NOMO-1 (cell line): Measurements from ENCODE around the gene CEP131.

Experiments used
- DNase-seq, 2 experiments: peaks; one replicate each; lab custom pipeline; 2025; ENCODE audit not compliant: unreplicated experiment in 2 of 2; lab: John Stamatoyannopoulos, UW

The CEP131 gene

DNA sequence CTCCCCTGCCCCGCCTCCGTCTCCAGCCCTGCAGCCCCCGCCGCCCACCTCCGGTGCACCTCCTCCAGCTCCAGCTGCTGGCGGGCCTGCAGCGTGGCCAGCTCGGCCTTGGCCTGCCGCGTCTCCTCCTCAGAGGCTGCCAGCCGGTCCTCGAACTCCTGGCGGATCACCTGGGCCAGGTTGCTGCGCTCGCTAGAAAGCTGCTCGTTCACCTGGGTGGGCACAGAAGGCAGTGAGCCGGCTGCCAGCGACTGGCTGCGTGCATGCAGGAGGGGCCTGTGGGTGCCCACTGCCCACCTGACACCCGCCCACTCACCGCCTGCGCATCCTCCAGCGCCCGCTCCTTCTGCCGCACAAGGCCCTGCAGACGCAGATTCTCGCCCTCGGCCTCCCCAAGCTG is 32.2 kb downstream of the CEP131 start:
- DNase-seq, result no peak

DNA sequence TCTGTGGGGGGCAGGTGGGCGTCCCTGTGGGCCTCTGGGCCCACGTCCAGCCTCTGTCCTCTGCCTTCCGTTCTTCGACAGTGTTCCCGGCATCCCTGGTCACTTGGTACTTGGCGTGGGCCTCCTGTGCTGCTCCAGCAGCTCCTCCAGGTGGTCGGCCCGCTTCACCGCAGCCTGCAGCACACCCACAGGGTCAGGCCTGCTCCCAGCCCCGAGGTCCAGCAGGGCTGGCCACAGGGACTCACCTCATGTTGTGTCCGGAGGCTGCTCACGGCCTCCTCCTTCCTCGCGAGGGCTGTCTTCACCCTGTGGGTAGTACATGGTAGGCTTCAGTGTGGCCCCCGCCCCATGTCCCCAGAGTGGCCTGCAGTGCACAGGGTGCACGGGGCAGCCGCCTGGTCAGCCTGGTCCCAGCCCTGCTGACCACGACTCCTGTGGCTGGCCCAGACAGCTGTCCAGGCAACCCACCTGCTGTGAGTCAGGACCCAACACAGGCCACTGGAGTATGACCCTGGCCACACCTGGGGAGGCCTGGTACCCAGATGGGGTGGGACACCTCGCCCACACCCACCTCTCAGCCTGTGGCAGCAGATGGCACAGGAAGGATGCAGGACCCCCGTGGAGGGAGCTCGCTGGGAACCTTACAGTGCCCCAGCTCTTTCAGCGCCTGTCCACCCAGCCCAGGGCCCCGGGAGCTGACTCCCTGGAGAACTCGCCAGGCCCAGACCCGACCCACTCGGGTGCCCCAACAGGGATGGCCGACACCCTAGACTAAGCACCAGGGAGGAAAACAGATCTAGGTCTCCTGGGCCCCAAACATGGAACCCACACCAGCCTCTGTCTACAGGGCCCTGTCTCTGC is 32.9 kb downstream of the CEP131 start:
- no peak for DNase-seq

DNA sequence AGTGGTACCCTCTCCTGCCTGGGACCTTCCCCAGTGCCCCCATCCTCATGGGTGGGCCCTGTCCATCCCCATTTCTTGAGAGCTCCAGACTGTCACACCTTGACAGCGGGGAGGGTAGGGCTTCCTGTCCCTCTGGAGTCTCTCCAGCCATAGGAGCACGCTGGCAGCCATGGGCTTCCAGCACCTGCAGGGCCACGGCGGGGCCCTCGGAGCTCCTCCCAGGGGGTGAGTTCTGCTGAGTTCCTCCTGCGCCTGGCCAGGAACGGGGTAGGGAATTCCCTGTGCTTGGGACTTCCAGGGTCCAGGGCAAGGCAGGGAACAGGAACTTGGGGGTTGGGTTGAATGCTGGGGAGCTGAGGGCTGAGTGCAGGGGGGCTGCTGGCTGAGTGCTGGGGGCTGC is 33.7 kb downstream of the CEP131 start:
- no peak for DNase-seq

DNA sequence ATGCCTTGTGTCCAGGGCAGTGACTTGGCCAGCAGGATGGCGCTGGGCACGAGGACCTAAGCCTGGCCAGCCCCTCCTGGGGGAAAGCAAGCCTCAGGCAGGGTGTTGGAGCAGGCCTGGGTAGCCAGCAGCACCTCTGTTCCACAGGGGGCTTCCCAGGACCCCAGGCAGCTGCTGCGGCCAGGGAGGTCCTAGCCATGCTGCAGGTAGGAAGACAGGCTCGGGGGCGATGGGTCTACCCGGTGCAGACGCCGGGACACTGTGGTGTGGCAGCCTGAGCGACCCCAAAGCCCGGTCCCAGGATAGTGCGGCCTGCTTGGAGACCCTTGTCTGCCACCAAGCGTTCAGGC is 34.3 kb downstream of the CEP131 start:
- DNase-seq, result no peak

DNA sequence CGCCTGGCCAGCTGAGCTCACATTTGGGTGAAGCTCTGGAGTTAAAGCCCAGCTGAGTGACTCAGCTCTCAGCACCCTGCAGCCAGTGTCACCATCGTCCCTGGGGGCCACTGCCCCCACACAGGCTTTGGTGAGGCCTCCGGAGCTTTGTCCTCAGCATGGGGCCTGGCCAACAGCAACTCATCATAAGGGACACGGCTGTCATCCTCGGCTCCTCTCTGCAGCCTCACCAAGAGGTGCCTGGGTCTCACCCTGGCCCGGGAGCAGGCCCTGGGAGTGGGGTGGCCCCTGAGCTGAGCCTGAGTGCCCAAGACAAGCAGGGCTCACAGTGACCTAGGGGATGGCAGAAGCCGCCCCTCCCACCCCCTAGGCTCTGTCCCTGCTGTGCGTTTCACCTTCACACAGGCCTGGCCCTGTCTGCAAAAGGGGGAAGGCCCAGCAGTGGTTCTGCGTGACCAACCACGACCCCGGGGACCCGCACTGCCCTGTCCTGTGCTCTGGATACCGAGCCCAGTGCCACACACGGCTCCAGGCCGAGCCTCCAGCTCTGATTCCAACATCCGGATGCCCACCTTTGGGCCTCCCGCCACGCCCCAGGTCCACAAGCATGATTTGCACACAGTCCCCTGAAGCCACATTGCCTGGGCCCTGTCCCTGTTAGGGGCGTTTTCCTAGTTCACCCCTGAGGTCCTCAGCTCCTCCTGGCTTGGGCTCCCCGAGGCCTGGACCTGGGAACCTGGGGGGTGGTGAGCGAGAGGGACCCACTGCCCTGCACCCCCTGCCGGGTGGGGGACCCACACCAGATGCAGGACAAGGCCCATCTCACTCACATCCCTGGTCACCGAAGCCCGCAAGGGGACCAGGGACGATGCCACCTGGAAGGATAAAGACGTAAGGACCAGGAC is 34.9 kb downstream of the CEP131 start:
- DNase-seq, result no peak

DNA sequence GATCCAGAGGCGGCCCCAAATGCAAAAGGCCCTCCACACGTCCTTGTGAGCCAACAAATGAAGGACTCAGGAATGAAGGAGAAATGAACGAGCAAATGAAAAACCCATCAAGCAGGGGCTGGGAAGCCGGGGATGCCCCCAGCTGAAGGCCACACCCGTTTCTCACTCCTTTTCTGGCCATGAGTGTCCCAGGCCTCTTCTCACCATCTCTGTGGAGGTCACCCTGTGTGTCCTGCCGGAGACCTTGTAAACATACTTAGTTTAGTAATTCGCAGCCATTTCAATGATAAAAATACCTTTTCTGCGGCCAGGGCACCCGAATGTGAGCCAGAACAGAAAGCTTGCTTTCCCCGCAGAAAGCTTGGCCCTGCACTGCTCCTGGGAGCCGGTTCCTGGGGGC is 35.6 kb downstream of the CEP131 start:
- DNase-seq, result no peak

DNA sequence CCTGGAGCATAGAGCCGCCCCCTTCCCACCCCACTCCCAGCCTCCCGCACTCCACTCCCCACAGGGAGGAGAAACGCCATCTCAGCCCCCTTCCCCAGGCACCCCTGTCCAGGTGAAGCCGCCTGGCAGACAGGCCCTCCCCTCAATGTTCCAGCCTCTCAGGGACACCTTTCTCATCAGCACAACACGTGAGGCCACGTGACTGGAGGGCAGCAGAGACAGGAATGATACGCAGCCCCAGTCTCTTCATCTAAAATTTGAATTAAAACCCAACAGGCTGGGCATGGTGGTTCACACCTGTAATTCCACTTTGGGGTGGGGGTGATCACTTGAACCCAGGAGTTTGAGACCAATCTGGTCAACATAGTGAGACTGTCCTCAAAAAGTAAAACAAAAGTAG is 36.6 kb downstream of the CEP131 start:
- no peak for DNase-seq

DNA sequence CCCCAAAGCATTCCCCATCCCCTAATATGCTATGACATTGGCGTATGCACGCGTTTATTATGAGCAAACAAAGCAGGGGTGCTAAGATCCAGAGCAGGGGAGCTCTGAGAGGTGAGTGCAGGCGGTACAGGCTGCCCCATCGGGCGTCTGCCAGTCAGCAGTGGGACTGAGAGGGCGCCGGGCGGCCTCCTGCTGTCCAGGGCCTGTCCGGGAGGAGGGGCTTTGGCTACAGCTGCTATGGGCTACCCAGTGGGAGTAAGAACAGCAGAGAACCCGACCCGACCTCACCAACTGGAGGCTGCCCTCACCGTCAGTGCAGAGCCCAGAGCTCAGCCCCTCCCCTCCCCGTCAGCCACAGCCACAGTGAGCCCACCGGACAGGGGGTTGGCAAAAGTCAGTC is 38.2 kb downstream of the CEP131 start:
- no peak for DNase-seq

DNA sequence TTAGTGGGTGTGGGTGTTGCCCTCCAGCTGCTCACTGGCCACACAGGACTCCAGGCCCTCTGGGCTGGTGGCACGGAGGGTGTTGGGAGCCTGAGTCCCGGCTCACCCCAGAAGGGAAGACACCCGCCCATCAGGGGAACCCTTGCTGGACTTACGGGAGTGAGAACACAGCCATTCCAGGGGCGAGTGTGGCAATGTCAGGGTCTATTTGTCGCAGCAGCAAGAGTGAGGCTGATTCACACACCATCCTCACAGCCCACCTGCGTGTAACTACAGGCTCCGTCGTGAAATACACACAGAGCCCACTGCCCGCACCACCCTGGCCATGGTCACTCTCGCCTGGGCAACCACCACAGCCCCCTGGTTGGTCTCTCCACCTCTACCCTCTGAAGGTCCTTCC is 39.0 kb downstream of the CEP131 start:
- DNase-seq, result no peak

DNA sequence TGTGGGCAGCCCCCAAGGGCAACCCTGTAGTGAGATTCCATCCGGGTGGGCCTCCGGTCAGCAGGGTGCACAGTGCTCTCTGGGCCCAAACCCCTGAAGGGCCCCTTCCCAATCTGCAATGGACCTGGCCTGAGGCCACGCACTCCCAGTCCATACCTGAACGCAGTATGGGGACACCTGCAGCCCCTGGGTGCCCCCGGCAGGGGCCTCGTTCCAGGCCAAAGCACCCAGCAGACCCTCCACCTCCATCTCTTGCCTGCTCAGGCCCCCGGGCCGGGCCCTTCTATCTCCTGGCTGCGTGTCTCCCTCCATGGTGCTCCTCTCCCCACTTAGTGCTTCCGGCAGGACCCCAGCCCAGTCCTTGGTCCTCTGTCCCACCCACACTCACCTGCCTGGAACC is 39.4 kb downstream of the CEP131 start:
- no peak for DNase-seq

DNA sequence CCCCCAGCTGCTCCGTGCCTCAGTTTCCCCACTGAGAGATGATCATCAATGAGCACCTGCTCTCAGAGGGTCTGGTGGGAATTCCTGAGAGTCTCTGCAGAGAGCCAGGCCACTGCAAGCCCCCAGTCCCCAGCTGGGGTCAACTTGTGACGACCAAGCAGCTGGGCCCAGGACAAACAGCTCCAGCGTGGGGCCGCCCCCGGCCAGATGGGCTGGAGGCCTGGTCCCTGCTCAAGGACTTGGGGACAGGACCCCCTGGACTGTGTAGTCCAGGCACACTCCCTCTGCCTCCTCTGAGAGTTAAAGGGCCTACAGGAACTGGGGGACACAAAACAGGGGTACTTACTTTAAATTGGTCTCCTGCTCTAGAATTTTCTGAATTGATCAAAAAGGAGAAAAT is 40.2 kb downstream of the CEP131 start:
- no peak for DNase-seq

DNA sequence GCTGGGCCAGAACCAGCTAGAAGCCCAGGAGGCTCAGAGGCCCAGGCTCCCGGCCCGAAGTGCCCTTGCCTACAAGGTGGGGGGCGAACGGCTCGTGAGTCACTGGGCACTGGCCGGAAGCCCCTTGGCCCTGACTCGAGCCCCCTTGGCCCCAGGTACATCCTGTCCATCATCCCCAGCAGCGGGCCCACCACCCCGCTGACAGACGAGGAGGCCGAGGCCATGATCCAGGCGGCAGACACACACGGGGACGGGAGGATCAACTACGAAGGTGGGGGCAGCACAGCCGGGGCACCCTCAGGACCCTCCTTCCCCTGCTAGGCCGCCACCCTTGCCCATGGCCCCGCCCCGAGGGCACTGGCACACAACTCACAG is 41.0 kb downstream of the CEP131 start:
- DNase-seq, result no peak

DNA sequence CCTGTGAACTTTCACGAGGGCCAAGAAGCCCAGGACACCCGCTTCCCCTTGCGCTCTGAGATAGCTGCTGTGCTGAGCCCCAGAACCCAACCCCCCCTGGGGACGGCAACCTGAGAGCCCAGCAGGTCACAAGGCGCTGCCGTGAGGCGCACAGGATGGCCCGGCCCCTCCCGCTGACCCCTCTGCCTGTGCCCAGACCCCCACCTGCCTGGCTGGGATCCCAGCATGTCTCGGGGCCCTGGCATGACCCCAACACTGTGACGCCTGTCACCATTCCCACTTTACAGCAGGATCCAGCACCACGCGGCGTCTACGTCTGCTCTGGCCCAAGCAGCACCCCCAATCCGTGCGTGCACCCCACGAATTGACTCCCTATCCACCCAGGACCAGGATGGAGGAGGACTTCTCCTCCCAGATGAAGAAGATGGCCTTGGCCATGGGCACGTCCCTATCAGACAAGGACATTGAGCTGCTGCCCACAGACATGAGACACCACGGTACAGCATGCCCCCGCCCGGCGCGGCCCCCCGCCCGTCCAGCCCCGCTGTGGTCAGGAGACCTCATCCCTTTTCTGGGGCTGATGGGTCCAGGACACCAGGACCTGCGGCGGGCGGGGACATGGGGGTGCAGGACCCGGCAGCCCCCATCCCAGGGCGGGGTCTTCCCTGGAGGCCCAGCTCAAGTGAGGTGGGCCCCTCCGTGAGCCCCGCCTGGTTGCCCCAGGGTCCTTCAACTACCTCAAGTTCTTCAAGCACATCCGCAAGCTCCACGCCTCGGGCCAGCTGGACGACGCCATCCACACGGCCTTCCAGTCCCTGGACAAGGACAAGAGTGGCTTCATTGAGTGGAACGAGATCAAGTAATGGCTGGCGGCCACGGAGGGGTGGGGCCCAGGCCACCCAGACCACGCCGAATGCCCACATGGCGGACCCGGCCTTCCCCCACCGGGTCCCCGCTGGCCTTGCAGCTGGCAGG is 41.6 kb downstream of the CEP131 start:
- no peak for DNase-seq

DNA sequence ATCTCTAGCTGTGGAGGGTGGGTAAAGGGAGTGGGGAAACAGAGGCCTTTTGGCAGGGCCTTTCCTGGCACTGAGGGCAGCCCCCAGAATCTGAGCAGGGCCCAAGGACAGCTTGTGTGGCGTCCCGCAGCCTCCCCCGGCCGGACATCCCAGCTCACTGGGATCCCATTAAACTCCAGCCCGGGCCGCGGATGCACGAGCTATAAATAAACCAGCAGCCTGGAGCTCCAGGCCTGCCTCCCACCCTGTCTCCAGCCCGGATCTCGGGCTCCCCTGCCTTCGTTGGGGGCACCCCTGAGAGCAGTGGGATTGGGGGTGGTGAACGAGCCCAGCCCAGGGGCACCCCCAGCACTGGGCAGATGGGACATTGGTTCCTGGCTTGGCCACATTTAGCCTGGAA is 42.9 kb downstream of the CEP131 start:
- no peak for DNase-seq

DNA sequence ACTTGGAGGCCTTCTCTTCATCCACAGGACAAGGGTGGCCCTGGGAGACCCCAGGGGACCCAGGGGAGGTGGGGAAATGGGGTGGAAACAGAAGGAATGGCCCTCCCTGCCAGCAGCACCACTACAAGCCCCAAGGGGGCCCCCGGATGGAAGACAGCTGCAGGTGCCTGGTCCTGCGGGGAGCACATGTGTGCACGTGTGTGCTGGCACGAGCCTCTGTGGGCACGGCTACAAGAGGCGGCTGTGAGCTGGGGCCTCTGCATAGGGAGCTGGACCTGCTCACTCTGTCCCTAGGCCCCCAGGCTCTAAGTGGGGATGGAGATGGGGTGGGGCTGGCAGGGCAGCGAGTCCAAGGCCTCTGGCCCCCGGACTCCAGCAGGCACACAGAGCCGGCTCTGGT is 43.5 kb downstream of the CEP131 start:
- DNase-seq, result no peak

DNA sequence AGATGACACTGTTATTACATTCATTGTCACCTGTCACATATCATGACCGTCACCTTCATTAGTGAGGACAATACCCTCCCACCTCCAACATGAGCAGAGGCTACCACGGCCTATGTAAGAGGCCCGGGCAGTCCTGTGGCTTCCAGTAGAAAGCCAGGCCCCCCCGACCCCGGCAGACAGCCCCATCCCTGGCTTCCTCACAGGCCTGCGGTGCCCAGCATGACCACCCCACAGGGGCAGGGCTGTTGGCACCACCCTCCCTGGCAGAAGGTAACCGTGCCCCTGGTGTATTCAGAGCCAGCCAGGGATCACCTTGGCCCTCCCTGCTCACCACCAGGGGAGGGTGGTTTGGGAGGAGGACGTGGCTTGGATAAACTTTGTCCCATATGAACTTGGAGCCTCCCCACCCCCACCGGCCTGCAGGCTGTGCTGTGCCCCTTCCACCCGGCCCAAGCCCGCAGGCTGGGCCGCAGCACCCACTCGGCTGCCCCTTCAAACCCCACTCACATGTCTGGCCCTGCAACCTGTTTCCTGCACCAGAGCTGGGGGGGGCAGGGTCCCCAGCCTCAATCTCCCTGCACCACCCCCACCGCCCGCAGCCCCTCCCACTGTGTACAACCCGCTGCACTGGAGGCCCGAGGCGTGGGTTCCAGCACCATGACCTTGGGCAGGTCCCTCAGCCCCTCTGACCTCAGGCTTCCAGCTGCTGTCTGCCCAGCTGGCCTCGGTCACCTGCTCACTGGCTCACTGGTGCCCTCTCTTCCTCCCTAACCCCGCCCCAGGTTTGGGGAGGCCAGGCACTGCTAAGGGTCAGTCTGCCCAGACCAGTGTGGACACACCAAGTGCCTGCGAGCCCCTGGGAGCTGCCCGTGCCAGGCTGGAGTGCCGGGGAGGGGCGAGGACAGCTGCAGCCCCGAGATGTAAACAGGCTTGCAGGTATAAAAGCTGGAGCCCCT is 44.4 kb downstream of the CEP131 start:
- no peak for DNase-seq

DNA sequence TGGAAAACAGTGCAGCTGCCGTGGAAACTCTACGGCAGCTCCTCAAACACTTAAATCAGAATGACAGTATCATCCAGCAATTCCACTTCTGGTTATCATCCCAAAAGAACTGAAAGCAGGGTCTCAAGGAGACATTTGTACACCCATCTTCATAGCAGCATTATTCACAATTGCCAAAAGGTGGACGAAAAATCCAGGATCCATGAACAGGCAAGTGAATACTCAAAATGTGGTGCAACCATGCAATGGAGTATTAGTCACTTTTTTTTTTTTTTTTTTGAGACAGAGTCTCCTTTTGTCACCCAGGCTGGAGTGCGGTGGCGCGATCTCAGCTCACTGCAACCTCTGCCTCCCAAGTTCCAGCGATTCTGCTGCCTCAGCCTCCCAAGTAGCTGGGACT is 46.1 kb downstream of the CEP131 start:
- no peak for DNase-seq

DNA sequence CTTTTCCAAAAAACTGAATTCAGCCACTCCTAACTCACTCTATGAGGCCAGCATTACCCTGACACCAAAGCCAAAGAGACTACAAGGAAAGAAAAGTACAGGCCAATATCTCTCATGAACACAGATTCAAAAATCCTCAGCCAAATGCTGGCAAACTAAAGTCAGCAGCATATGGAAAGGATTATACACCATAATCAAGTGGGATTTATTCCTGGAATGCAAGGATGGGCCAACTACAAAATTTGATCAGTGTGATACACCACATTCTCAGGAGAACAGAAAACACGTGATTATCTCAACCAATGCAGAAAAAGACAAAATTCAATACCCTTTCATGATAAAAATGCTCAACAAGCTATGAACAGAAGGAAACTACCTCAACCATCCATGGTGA is 49.0 kb downstream of the CEP131 start:
- DNase-seq, result no peak

DNA sequence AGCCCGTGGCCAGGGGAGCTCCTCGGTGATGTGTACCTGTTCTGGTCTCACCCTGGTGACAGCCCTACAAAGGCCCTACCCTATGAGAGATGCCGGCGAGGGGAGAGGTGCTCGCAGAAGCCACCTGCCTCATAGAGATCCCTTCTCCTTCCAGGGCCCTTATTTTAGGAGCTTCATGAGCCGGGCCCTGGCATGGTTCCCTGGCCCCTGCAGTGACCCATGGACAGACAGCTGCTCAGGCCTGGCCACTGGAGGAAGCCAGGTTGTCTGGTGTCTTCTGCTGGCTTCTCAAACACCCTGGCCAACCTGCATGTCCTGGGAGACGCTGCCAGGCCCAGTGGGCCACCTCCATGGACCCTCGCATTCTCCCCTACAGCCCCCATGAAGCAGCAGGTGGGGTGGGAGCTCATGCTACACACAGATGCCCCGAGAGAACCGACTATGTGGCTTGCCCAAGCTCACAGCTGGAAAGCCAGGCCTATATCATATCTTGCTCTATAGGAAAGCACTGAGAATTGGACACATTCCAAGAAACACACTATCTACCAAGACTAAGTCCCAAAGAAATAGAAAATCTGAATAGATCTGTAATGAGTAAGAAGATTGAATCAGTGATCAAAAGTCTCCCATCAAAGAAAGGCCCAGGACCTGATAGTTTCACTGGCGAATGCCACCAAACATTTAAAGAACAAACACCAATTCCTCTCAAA is 49.6 kb downstream of the CEP131 start:
- no peak for DNase-seq
